ENCODE measurements around the gene IL15RA.

GRCh38 chr10:5927306-5927705, 50.0 kb downstream of the IL15RA start:
- TF ChIP-seq POLR2A (IDR thresholded peaks at IDR 0.05) (no peak), CTCF (IDR thresholded peaks at IDR 0.05 in 8 of 11, conservative IDR thresholded peaks at IDR 0.05 in 3 of 11) (no peak)
